22Rv1 (cell line): ENCODE measurements around the gene BIRC5.
A peak's percentile ranks its signal among the peaks of the same experiment; 100 is the strongest.

Experiments used
- H3K27ac ChIP-seq: fragments of 450-650 bp; 2 replicates; pipeline ENCODE4 v1.5.1; 2017
- CTCF ChIP-seq: fragments of 450-650 bp; IDR thresholded peaks from 2 replicates; pipeline ENCODE4 v1.5.1; 2017; ENCODE audit warnings: mild to moderate bottlenecking
- ZFX ChIP-seq: fragments of 450-650 bp; IDR thresholded peaks from 2 replicates; pipeline ENCODE4 v1.6.1; 2017; ENCODE audit warnings: antibody characterized with exemption, borderline replicate concordance

Gene BIRC5

GRCh38 chr17:78219396-78220150 lies 5.5 kb downstream of the BIRC5 start:
- no peak overlapping the region for H3K27ac ChIP-seq
- TF ChIP-seq ZFX, result no peak
- TF ChIP-seq CTCF, result no peak

- H3K27ac ChIP-seq, result no peak overlapping the region
- TF ChIP-seq ZFX (no peak), CTCF (no peak)
Observed at GRCh38 chr17:78223061-78223460, 9.0 kb downstream of the BIRC5 start.

GRCh38 chr17:78223765-78224164 lies 9.7 kb downstream of the BIRC5 start:
- TF ChIP-seq ZFX (no peak), CTCF (no peak)

GRCh38 chr17:78224231-78225087 lies 10.4 kb downstream of the BIRC5 start:
- TF ChIP-seq CTCF (no peak), ZFX (no peak)
- H3K27ac ChIP-seq, result no peak overlapping the region

More at GRCh38 chr17:78223765-78224164, 9.7 kb downstream of the BIRC5 start:
- no peak overlapping the region for H3K27ac ChIP-seq

- TF ChIP-seq ZFX (no peak), CTCF (no peak)
- H3K27ac ChIP-seq, result 0 out of 2 replicates have a peak overlapping the region, but pooled peaks have one; percentile 10
Observed at GRCh38 chr17:78225088-78225865, 11.2 kb downstream of the BIRC5 start.

- no peak for TF ChIP-seq CTCF
- TF ChIP-seq ZFX, result no peak
- 0 out of 2 replicates have a peak overlapping the region, but pooled peaks have one; percentile 10 for H3K27ac ChIP-seq
Observed at GRCh38 chr17:78226055-78226758, 12.2 kb downstream of the BIRC5 start.
